Coronary artery (tissue), 2 donors: Measurements from ENCODE around the gene DNAAF5.
"Not testable (repeated sequence)": the region's sequence is repeated elsewhere in the genome, so short reads cannot be mapped to it uniquely, and the experiment has no call there.

Experiments used
- DNase-seq: peaks from one replicate; pipeline ENCODE4 v3.0.0-alpha.2; 2017; ENCODE audit warnings: low spot score
- H3K27ac ChIP-seq, 2 donors: fragments of 200-600 bp; sonication (generic); one replicate each; pipeline ENCODE4 v1.5.1; 2016 to 2019
- H3K4me3 ChIP-seq: fragments of 200-600 bp; sonication (generic); 2 replicates; pipeline ENCODE4 v1.5.1; 2016; ENCODE audit warnings: mild to moderate bottlenecking, moderate library complexity
- TF ChIP-seq, protein P1 (sequence below): fragments of 200-600 bp; sonication (generic); IDR thresholded peaks from one replicate; pipeline ENCODE4 v1.5.1; 2019; ENCODE audit warnings: antibody characterized with exemption

DNAAF5 gene

DNA sequence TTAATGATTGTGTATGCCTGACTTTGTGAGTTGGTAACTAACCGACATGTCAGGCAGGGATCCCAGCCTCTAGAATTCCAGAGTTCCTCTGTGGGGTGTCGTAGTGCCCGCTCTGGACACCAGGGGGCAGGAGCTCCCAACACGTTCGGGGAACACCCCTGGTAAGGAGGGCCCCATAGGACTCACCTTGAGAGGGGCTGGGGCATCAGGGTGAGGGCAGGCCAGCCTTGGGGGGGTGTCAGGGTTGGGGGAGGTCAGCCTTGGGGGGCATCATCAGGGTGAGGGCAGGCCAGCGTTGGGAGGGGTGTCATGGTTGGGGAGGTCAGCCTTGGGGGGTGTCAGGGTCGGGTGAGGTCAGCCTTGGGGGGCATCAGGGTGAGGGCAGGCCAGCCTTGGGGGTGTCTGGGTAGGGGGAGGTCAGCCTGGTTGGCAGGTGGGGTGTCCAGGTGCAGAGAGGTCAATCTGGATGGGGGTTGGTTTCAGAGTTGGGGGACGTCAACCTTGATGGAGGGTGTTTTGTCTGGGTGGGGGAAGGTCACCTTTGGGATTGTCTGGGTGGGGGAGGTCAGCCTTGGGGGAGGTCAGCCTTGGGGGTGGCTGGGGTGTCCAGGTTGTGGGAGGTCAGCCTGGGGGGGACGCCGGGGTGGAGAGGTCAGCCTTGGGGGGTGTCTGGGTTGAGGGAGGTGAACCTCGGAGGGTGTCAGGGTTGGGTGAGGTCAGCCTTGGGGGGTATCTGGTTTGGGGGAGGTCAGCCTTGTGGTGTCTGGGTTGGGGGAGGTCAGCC is 60.2 kb downstream of the DNAAF5 start:
- DNase-seq: no peak
- no peak overlapping the region for H3K4me3 ChIP-seq
- TF ChIP-seq, protein P1, sequence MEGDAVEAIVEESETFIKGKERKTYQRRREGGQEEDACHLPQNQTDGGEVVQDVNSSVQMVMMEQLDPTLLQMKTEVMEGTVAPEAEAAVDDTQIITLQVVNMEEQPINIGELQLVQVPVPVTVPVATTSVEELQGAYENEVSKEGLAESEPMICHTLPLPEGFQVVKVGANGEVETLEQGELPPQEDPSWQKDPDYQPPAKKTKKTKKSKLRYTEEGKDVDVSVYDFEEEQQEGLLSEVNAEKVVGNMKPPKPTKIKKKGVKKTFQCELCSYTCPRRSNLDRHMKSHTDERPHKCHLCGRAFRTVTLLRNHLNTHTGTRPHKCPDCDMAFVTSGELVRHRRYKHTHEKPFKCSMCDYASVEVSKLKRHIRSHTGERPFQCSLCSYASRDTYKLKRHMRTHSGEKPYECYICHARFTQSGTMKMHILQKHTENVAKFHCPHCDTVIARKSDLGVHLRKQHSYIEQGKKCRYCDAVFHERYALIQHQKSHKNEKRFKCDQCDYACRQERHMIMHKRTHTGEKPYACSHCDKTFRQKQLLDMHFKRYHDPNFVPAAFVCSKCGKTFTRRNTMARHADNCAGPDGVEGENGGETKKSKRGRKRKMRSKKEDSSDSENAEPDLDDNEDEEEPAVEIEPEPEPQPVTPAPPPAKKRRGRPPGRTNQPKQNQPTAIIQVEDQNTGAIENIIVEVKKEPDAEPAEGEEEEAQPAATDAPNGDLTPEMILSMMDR: peak; percentile 69
- H3K27ac ChIP-seq: peak overlapping the region in 1 of 2 donors; percentile 71

DNA sequence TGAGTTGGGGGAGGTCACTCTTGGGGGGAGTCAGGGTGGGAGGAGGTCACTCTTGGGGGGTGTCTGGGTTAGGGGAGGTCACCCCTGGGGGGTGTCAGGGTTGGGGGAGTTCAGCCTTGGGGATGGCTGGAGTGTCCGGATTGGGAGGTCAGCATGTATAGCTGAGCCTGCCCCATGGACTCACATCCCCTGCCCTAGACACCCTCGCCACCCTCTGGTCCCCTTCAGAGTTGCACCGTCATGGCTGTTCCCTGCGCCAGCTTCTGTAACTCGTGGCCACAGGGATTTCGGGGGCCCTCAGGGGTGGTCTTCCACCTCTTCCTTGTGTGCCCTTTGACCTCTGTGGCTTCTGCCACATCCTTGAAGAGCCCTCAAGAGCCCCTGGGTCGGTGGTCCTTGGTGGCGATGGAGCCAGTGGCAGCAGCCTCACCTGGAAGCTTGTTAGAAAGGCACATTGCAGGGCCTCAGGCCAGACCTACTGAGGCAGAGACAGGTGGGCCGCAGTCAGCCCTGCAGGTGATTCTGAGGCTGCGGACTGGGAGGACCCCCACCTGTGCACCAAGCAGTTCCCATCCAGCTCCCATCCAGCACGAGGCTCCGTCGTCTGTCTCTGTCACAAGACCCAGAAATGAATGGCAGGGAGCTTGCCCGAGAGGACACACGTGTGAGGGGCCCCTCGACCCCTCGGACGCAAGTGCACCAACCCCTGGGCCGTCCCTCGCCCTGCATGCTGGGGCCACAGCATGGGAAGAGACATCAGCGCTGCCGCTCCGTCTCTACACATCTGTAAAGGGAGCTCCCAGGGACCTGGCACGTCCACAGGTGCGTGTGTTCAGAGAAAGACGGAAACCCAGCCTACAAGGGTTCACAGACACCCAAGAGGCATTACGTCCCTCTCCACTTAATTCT is 61.1 kb downstream of the DNAAF5 start:
- Histone ChIP-seq H3K27ac (no peak overlapping the region), H3K4me3 (no peak overlapping the region)
- no peak for DNase-seq
- TF ChIP-seq, protein P1: no peak

DNA sequence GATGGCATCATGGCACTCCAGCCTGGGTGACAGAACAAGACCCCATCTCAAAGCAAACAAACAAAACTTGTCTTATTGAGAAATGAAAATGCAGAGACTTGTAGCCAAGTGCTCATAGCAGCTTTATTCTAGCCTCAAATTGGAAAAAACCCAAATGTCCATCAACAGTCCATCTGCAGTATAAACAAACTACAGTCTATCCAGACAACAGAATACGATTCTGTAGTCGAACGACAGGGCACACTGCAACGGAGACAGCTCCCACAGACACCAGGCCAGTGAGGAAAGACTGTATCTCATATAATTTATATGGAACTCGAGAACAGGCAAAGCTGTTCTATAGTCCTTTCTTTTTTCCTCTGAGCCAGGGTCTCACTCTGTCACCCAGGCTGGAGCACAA is 65.0 kb downstream of the DNAAF5 start:
- no peak overlapping the region for H3K4me3 ChIP-seq
- DNase-seq: no peak
- H3K27ac ChIP-seq: no peak overlapping the region
- TF ChIP-seq, protein P1: no peak

DNA sequence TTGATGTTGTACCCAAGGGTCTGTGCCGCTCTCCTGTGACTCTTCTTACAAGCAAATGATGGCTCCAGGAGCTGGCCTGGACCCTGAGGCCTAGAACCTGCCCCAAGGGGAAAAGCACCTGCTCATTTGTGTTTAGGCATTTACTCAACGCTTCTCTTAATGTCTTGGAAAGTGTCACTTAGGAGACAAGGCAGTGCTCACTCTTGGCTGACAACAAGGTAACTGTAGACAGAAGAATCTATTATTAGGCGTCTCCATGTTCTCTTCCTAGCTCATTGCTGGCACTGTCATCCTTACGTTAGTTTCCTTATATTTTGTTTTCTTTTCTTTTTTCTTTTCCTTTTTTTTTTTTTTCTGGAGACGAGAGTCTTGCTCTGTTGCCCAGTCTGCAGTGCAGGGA is 67.7 kb downstream of the DNAAF5 start:
- DNase-seq: no peak
- TF ChIP-seq, protein P1: no peak
- H3K4me3 ChIP-seq: no peak overlapping the region
- no peak overlapping the region for H3K27ac ChIP-seq

DNA sequence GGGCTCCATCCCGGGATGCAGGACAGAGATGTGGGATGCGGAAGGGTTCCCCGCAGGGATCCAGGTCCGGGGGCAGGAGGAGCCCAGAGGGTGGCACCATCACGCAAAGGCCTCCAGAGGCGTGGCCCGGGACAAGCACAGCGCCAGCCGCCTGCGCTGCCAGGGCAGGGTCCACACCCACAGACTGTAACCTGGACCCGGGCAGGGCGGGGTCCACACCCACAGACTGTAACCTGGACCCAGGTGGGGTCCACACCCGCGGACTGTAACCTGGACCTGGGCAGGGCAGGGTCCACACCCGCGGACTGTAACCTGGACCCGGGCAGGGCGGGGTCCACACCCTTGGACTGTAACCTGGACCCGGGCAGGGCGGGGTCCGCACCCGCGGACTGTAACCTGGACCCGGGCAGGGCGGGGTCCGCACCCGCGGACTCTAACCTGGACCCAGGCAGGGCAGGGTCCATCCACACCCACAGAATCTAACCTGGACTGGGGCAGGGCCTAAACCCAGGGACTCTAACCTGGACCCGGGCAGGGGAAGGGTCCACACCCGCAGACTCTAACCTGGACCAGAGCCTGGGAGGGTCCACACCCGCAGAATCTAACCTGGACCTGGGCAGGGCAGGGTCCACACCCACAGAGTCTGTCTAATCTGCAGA is 68.3 kb downstream of the DNAAF5 start:
- DNase-seq: no peak
- H3K27ac ChIP-seq: no peak overlapping the region
- no peak overlapping the region for H3K4me3 ChIP-seq
- TF ChIP-seq, protein P1: no peak

DNA sequence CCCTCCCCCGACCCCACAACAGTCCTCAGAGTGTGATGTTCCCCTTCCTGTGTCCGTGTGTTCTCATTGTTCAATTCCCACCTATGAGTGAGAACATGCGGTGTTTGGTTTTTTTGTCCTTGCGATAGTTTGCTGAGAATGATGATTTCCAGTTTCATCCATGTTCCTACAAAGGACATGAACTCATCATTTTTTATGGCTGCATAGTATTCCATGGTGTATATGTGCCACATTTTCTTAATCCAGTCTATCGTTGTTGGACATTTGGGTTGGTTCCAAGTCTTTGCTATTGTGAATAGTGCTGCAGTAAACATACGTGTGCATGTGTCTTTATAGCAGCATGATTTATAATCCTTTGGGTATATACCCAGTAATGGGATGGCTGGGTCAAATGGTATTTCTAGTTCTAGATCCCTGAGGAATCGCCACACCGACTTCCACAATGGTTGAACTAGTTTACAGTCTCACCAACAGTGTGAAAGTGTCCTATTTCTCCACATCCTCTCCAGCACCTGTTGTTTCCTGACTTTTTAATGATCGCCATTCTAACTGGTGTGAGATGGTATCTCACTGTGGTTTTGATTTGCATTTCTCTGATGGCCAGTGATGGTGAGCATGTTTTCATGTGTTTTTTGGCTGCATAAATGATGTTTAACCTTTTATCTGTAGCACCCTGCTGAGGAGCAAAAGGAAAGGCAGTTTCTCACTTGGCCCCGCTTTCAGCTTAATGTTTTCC is 70.1 kb downstream of the DNAAF5 start:
- DNase-seq, H3K4me3 ChIP-seq: not testable (repeated sequence)
- H3K27ac ChIP-seq: peak overlapping the region; percentile 85 to 94
